HepG2 (cell line): ENCODE data around the gene NPHP4. TPM values are rescaled to one million over a fixed set of nuclear protein-coding genes. Genes with fewer than 3 reads are reported as not detected.

Experiments
- ATAC-seq: fragments of 200-7000 bp; cut with Tn5 transposase; 3 replicates; pipeline ENCODE4 v1.9.1; 2020; ENCODE audit warnings: mild to moderate bottlenecking, moderate library complexity
- BruUV-seq: library from RNA; stranded (reverse); fragments of 400-500 nt; replicated peaks from 2 replicates; lab custom pipeline; 2021; lab: Mats Ljungman, UMichigan
- CTCF ChIA-PET: fragments of 300-600 bp; formaldehyde crosslinking; extraction: SDS; loops from one replicate; lab custom pipeline; 2021; ENCODE audit warnings: low total read pairs, inconsistent platforms, low intra/inter-chr PET ratio; lab: Yijun Ruan, JAX
- POLR2A ChIA-PET: fragments of 350-600 bp; sonication (Branson Sonifier 250); formaldehyde crosslinking; loops from one replicate; lab custom pipeline; 2020; ENCODE audit warnings: antibody characterized with exemption, inconsistent platforms; lab: Yijun Ruan, JAX
- DNase-seq: peaks from one replicate; pipeline ENCODE4 v3.0.0-alpha.2; 2015; ENCODE audit warnings: low spot score
- FAIRE-seq: peaks from 3 replicates; lab custom pipeline; 2011; peaks lifted over from hg19 to GRCh38; lab: Jason Lieb, UNC
- H2AFZ ChIP-seq: one replicate; pipeline ENCODE4 v1.6.1; 2011; ENCODE audit warnings: low read length, inconsistent platforms
- H3K27ac ChIP-seq: fragments of 300-600 bp; 3 replicates; pipeline ENCODE4 v1.8.0; 2011; ENCODE audit warnings: mixed run types, mild to moderate bottlenecking, mixed read lengths, low read length, inconsistent platforms; ENCODE audit not compliant: insufficient read depth; ENCODE audit errors: extremely low read length
- H3K27me3 ChIP-seq, 2 experiments: fragments of 200-600 bp in 1 of 2; 2 replicates in 1 of 2; 3 replicates in 1 of 2; pipeline versions ENCODE4 v1.6.0 to v1.8.0; 2011; ENCODE audit warnings: low read length in 2 of 2, mild to moderate bottlenecking in 2 of 2, moderate library complexity in 2 of 2, inconsistent platforms in 1 of 2; ENCODE audit not compliant: insufficient read depth in 2 of 2, control insufficient read depth in 1 of 2
- H3K36me3 ChIP-seq, 2 experiments: fragments of 200-600 bp in 1 of 2; replicated peaks in 1 of 2; 2 replicates in 1 of 2; 3 replicates in 1 of 2; pipeline versions ENCODE4 v1.5.1 to v1.8.0; 2011; ENCODE audit warnings: low read length in 2 of 2, inconsistent platforms in 1 of 2; ENCODE audit not compliant: insufficient read depth in 2 of 2, control insufficient read depth in 1 of 2
- H3K4me1 ChIP-seq: 2 replicates; pipeline ENCODE4 v1.5.1; 2012; ENCODE audit warnings: low read length, inconsistent platforms; ENCODE audit not compliant: insufficient read depth
- H3K4me2 ChIP-seq: 2 replicates; pipeline ENCODE4 v1.6.0; 2011; ENCODE audit warnings: low read depth, low read length, inconsistent platforms
- H3K4me3 ChIP-seq, 3 experiments: fragments of 200-600 bp in 1 of 3; sonication (generic), shearing (Covaris generic) in 1 of 3; replicated peaks in 1 of 3; 2 replicates each; pipeline ENCODE4 v1.5.1; 2011 to 2016; ENCODE audit warnings: low read length in 3 of 3, inconsistent platforms in 2 of 3, low read depth in 2 of 3, mild to moderate bottlenecking in 2 of 3, control low read depth in 1 of 3, mixed read lengths in 1 of 3; ENCODE audit not compliant: insufficient read depth in 1 of 3
- H3K79me2 ChIP-seq: one replicate; pipeline ENCODE4 v1.6.1; 2011; ENCODE audit warnings: low read length, inconsistent platforms; ENCODE audit not compliant: insufficient read depth
- H3K9ac ChIP-seq: 2 replicates; pipeline ENCODE4 v1.6.0; 2011; ENCODE audit warnings: mild to moderate bottlenecking, low read depth, low read length, inconsistent platforms; ENCODE audit not compliant: insufficient read depth
- H3K9me3 ChIP-seq: 2 replicates; pipeline ENCODE4 v1.5.1; 2012; ENCODE audit warnings: mild to moderate bottlenecking, low read length
- H4K20me1 ChIP-seq: 2 replicates; pipeline ENCODE4 v1.6.0; 2011; ENCODE audit warnings: inconsistent platforms, mild to moderate bottlenecking, low read length, moderate library complexity; ENCODE audit not compliant: insufficient read depth
- STAG1 ChIP-seq: sonication (generic); formaldehyde crosslinking; IDR thresholded peaks from 2 replicates; pipeline ENCODE4 v1.4.0; 2020; ENCODE audit warnings: missing genetic modification reagents
- TSC22D2 ChIP-seq: sonication (generic); formaldehyde crosslinking; IDR thresholded peaks from 2 replicates; pipeline ENCODE4 v1.5.1; 2020; ENCODE audit warnings: missing genetic modification reagents, mild to moderate bottlenecking, borderline replicate concordance
- ZFP37 ChIP-seq: sonication (generic); formaldehyde crosslinking; IDR thresholded peaks from 2 replicates; pipeline ENCODE4 v1.4.0; 2020; ENCODE audit warnings: missing genetic modification reagents, borderline replicate concordance
- ZNF263 ChIP-seq: sonication (generic); formaldehyde crosslinking; IDR thresholded peaks from 2 replicates; pipeline ENCODE4 v1.4.0; 2020; ENCODE audit warnings: missing genetic modification reagents
- WGBS: methylation state at CpG from one replicate; pipeline ENCODE4 v1.1.6; 2017; ENCODE audit warnings: low lambda C conversion rate; 5-methylcytosine and 5-hydroxymethylcytosine counted together
- in situ Hi-C: cut with HindIII; loops from 2 replicates; pipeline ENCODE4 v1.10.0; 2017; ENCODE audit warnings: low pct_unique_long_range_greater_than_20kb; ENCODE audit not compliant: extremely low pct_ligation_motif_present
- intact Hi-C: fragments of 100-400 bp; cut with micrococcal nuclease; formaldehyde crosslinking; loops from one replicate; pipeline ENCODE4 v1.10.0; 2022; ENCODE audit not compliant: unreplicated experiment
- polyA plus RNA-seq, 8 experiments: library from polyadenylated mRNA; depleted of rRNA in 3 of 8; stranded (reverse) in 7 of 8; unstranded in 1 of 8; fragments of >200 nt; fragmentation: Illumina TruSeq in 4 of 8; extraction: Trizol in 4 of 8; gene quantifications; 2 replicates each; pipeline versions ENCODE4 v1.2.1 to v1.2.3, GENCODE V29; 2011 to 2016; ENCODE audit warnings: low read depth in 4 of 8, missing spikeins in 1 of 8, mixed read lengths in 1 of 8; ENCODE audit not compliant: insufficient read depth in 1 of 8
- total RNA-seq, 5 experiments: library from RNA; depleted of rRNA; stranded (reverse); fragments of >200 nt; fragmentation: Illumina TruSeq; extraction: Trizol; gene quantifications; 2 replicates each; pipeline ENCODE4 v1.2.3, GENCODE V29; 2016; ENCODE audit warnings: low read depth in 1 of 5
- TF ChIP-seq, protein P1 (sequence below): sonication (generic); formaldehyde crosslinking; IDR thresholded peaks from 2 replicates; pipeline ENCODE4 v1.4.0; 2020; ENCODE audit warnings: missing genetic modification reagents, borderline replicate concordance
- TF ChIP-seq, protein P2 (sequence below): sonication (generic); formaldehyde crosslinking; IDR thresholded peaks from 2 replicates; pipeline ENCODE4 v1.5.1; 2020; ENCODE audit warnings: mild to moderate bottlenecking, missing genetic modification reagents, moderate library complexity
- TF ChIP-seq, protein P3 (sequence below): sonication (generic); formaldehyde crosslinking; IDR thresholded peaks from 2 replicates; pipeline ENCODE4 v1.5.0; 2020; ENCODE audit warnings: mild to moderate bottlenecking, missing genetic modification reagents, moderate library complexity

The NPHP4 gene
- total and polyA plus RNA-seq, 2 of the 13 experiments (the other 11 are each of a cell fraction or from before 2014, with no cell fraction given), result 4.4 to 6.8 TPM

DNA sequence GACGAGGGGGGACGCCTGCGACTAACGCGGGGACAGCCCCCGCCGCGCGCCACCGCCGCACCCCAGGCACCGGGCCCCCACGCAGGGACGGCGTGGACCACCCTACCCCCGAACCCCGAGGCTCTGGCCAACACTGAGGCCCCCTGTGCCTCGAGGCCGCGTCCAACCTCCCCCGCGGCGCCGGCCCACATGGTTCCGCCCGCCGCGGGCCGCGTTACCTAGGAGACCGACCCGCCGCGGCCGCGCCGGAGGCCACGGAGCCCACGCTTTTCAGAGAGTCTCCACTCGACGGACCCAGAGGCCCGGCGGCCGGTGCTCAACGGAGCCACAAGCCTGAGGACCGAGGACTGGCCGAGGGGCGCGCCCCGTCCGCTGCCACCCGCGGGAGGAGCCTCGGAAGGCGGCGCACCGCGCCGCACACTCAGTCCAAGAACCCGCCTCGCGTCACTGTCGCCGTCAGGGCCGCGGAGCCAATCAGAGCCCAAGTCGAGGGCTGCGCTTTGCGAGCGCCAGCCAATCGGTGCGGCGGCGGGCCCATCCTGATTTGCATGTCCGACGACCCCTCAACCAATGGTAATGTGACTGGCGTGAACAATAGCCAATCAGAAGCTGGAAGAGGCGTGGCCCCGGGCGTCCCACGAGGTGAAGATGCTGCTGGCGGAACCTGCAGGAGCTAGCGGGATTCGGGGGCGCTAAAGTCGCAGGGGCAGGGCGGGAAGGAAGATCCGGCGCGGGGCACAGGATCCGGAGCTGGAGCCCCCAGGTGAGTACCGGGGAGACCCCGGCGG lies at the start of gene NPHP4 (continued):
- TF ChIP-seq, protein P1, sequence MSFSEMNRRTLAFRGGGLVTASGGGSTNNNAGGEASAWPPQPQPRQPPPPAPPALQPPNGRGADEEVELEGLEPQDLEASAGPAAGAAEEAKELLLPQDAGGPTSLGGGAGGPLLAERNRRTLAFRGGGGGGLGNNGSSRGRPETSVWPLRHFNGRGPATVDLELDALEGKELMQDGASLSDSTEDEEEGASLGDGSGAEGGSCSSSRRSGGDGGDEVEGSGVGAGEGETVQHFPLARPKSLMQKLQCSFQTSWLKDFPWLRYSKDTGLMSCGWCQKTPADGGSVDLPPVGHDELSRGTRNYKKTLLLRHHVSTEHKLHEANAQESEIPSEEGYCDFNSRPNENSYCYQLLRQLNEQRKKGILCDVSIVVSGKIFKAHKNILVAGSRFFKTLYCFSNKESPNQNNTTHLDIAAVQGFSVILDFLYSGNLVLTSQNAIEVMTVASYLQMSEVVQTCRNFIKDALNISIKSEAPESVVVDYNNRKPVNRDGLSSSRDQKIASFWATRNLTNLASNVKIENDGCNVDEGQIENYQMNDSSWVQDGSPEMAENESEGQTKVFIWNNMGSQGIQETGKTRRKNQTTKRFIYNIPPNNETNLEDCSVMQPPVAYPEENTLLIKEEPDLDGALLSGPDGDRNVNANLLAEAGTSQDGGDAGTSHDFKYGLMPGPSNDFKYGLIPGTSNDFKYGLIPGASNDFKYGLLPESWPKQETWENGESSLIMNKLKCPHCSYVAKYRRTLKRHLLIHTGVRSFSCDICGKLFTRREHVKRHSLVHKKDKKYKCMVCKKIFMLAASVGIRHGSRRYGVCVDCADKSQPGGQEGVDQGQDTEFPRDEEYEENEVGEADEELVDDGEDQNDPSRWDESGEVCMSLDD (CRISPR knock-in tag), result no peak
- TF ChIP-seq ZNF263 (peak; percentile 41), ZFP37 (no peak)

DNA sequence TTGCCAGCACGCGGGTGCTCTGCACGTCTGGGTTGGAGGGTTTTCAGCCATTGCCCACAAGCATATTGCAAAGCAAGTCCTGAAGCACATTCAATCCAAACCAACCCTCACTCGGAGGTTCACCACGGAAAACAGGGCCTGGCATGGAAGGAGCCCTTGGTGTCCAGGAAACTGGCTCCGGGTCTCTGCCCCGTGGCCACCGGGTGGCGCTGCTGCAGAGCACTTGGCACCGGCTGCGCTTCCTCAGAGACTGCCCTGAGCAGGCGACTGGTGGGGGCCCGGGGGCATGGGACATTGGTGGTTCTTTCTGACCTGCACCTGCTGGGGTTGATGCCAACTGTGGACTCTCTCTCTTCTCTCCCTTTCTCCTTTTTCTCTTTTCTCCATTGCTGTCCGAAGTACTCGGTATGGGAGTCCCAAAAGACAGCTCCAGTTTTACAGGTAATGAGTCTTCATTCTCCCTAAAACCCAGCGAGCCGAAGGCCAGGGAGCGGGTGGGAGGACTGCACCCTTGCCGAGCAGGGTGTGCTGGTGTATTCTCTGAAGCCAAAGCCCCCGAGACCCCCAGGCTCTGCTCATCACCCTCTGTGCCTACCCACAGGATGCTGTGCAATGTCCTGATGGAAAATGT lies 49.3 kb upstream of the NPHP4 start:
- peaks cover 21% of the 10 kb centered on the region for H3K4me1 ChIP-seq
- no peak for DNase-seq
- no peaks in the 10 kb centered on the region for H3K9me3 ChIP-seq
- H3K4me3 ChIP-seq, result no peak overlapping the region
- ATAC-seq, result peak; percentile 56; the same call in 2 of the 3 replicates
- no peaks in the 10 kb centered on the region for H3K79me2 ChIP-seq
- 59% methylated on average over 8 of the region's 20 CpGs for whole genome bisulfite sequencing
- no peaks in the 10 kb centered on the region for H3K27me3 ChIP-seq
- H3K4me2 ChIP-seq, result no peak overlapping the region
- no TSS peak for BruUV-seq
- H2AFZ ChIP-seq, result no peak overlapping the region
- in situ Hi-C loops, result no loop called here
- intact Hi-C loops, result no loop called here
- TF ChIP-seq, protein P2, sequence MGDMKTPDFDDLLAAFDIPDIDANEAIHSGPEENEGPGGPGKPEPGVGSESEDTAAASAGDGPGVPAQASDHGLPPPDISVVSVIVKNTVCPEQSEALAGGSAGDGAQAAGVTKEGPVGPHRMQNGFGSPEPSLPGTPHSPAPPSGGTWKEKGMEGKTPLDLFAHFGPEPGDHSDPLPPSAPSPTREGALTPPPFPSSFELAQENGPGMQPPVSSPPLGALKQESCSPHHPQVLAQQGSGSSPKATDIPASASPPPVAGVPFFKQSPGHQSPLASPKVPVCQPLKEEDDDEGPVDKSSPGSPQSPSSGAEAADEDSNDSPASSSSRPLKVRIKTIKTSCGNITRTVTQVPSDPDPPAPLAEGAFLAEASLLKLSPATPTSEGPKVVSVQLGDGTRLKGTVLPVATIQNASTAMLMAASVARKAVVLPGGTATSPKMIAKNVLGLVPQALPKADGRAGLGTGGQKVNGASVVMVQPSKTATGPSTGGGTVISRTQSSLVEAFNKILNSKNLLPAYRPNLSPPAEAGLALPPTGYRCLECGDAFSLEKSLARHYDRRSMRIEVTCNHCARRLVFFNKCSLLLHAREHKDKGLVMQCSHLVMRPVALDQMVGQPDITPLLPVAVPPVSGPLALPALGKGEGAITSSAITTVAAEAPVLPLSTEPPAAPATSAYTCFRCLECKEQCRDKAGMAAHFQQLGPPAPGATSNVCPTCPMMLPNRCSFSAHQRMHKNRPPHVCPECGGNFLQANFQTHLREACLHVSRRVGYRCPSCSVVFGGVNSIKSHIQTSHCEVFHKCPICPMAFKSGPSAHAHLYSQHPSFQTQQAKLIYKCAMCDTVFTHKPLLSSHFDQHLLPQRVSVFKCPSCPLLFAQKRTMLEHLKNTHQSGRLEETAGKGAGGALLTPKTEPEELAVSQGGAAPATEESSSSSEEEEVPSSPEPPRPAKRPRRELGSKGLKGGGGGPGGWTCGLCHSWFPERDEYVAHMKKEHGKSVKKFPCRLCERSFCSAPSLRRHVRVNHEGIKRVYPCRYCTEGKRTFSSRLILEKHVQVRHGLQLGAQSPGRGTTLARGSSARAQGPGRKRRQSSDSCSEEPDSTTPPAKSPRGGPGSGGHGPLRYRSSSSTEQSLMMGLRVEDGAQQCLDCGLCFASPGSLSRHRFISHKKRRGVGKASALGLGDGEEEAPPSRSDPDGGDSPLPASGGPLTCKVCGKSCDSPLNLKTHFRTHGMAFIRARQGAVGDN (CRISPR knock-in tag), result peak; percentile 32; the same call in 1 of the 2 replicates
- TF ChIP-seq TSC22D2, result no peak
- TF ChIP-seq STAG1 (CRISPR knock-in tag), result peak; percentile 66
- TF ChIP-seq, protein P3, sequence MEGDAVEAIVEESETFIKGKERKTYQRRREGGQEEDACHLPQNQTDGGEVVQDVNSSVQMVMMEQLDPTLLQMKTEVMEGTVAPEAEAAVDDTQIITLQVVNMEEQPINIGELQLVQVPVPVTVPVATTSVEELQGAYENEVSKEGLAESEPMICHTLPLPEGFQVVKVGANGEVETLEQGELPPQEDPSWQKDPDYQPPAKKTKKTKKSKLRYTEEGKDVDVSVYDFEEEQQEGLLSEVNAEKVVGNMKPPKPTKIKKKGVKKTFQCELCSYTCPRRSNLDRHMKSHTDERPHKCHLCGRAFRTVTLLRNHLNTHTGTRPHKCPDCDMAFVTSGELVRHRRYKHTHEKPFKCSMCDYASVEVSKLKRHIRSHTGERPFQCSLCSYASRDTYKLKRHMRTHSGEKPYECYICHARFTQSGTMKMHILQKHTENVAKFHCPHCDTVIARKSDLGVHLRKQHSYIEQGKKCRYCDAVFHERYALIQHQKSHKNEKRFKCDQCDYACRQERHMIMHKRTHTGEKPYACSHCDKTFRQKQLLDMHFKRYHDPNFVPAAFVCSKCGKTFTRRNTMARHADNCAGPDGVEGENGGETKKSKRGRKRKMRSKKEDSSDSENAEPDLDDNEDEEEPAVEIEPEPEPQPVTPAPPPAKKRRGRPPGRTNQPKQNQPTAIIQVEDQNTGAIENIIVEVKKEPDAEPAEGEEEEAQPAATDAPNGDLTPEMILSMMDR (CRISPR knock-in tag), result peak; percentile 83
- ChIA-PET CTCF (no interaction called here), POLR2A (no interaction called here)
- H4K20me1 ChIP-seq, result peaks cover 5% of the 10 kb centered on the region; the same call in 1 of the 2 replicates
- FAIRE-seq, result no peak
- no peaks in the 10 kb centered on the region for H3K36me3 ChIP-seq
- H3K9ac ChIP-seq, result no peak overlapping the region
- H3K27ac ChIP-seq, result no peak overlapping the region
